HepG2 (cell line): ENCODE measurements around the gene CDK5R1.

Experiments
- FOXM1 ChIP-seq: sonication (generic); formaldehyde crosslinking; IDR thresholded peaks from 2 replicates; pipeline ENCODE4 v1.5.0; 2020; ENCODE audit warnings: missing genetic modification reagents
- POLR2AphosphoS5 ChIP-seq: IDR thresholded peaks from 2 replicates; pipeline ENCODE4 v1.6.1; 2012; ENCODE audit warnings: low read depth, low read length
- RFX5 ChIP-seq: IDR thresholded peaks from 2 replicates; pipeline ENCODE4 v1.6.1; 2011; ENCODE audit warnings: low read depth, low read length, improper control_type of control experiment
- SP2 ChIP-seq: sonication (generic); formaldehyde crosslinking; IDR thresholded peaks from 2 replicates; pipeline ENCODE4 v1.5.1; 2020; ENCODE audit warnings: mild to moderate bottlenecking, missing genetic modification reagents
- TMF1 ChIP-seq: sonication (generic); formaldehyde crosslinking; IDR thresholded peaks from 2 replicates; pipeline ENCODE4 v1.8.1; 2022; ENCODE audit warnings: low read depth, missing genetic modification reagents
- YY1 ChIP-seq: IDR thresholded peaks from 2 replicates; pipeline ENCODE4 v1.6.1; 2011; ENCODE audit warnings: low read length, low read depth, moderate library complexity, mild to moderate bottlenecking; ENCODE audit not compliant: insufficient read depth, insufficient replicate concordance
- ZNF878 ChIP-seq: sonication (generic); formaldehyde crosslinking; IDR thresholded peaks from 2 replicates; pipeline ENCODE4 v1.8.1; 2023; ENCODE audit warnings: mild to moderate bottlenecking, missing genetic modification reagents, moderate library complexity

GRCh38 chr17:32493571-32493970, 6.8 kb downstream of the CDK5R1 start:
- TF ChIP-seq FOXM1: no peak
- no peak for TF ChIP-seq RFX5
- TF ChIP-seq TMF1: no peak
- TF ChIP-seq YY1: no peak
- no peak for TF ChIP-seq POLR2AphosphoS5
- no peak for TF ChIP-seq SP2 (CRISPR knock-in tag)
- no peak for TF ChIP-seq ZNF878
